ENCODE data around the gene VTI1B.

GRCh38 chr14:67653651-67654280 lies 20.7 kb downstream of the VTI1B start:
- no peak for TF ChIP-seq POLR2A (IDR thresholded peaks at IDR 0.05)
- TF ChIP-seq CTCF (IDR thresholded peaks at IDR 0.05), result no peak
